ENCODE data around the gene ZNF484. TPM values are rescaled to one million over a fixed set of nuclear protein-coding genes. Genes with fewer than 3 reads are reported as not detected.
"Not testable (repeated sequence)": the region's sequence is repeated elsewhere in the genome, so short reads cannot be mapped to it uniquely, and the experiment has no call there.

Gene ZNF484
- total RNA-seq, 1 donor from 2014 or later = 4.9 TPM

GRCh38 chr9:92864152-92864551 is 13.7 kb downstream of the ZNF484 start:
- Histone ChIP-seq H3K9me3 (replicated peaks) (no peaks in the 10 kb centered on the region), H3K4me1 (no peaks in the 10 kb centered on the region), H3K27ac (replicated peaks) (no peak overlapping the region), H3K4me3 (no peak overlapping the region), H3K36me3 (peaks cover 42% of the 10 kb centered on the region), H3K27me3 (ENCODE audit: low read depth) (no peaks in the 10 kb centered on the region)
- DNase-seq = no peak
- TF ChIP-seq CTCF (IDR thresholded peaks at IDR 0.05; ENCODE audit: borderline replicate concordance) = no peak
- intact Hi-C loops (cut with micrococcal nuclease) = no loop called here

GRCh38 chr9:92860867-92861266 is 17.0 kb downstream of the ZNF484 start:
- Histone ChIP-seq H3K27ac (replicated peaks) (no peak overlapping the region), H3K36me3 (peaks cover 33% of the 10 kb centered on the region), H3K9me3 (replicated peaks) (no peaks in the 10 kb centered on the region), H3K4me3 (no peak overlapping the region), H3K27me3 (ENCODE audit: low read depth) (no peaks in the 10 kb centered on the region), H3K4me1 (no peaks in the 10 kb centered on the region)
- intact Hi-C loops (cut with micrococcal nuclease) = no loop called here
- TF ChIP-seq CTCF (IDR thresholded peaks at IDR 0.05; ENCODE audit: borderline replicate concordance) = no peak
- no peak for DNase-seq

- Histone ChIP-seq H3K36me3 (peaks cover 69% of the 10 kb centered on the region), H3K4me1 (no peaks in the 10 kb centered on the region), H3K9me3 (replicated peaks) (no peaks in the 10 kb centered on the region), H3K4me3 (no peak overlapping the region), H3K27ac (replicated peaks) (no peak overlapping the region), H3K27me3 (ENCODE audit: low read depth) (no peaks in the 10 kb centered on the region)
- DNase-seq = no peak
- no peak for TF ChIP-seq CTCF (IDR thresholded peaks at IDR 0.05; ENCODE audit: borderline replicate concordance)
- intact Hi-C loops (cut with micrococcal nuclease) = loop anchor here (2.0 kb wide), 1 partner anchor 20 kb away; no protein-coding TSS in a partner anchor
These were observed 20.6 kb downstream of the ZNF484 start for GRCh38 chr9:92857236-92857635.

- peaks cover 84% of the 10 kb centered on the region for H3K36me3 ChIP-seq
- no peaks in the 10 kb centered on the region for H3K4me1 ChIP-seq
- H3K27me3 ChIP-seq (ENCODE audit: low read depth) = no peaks in the 10 kb centered on the region
These were observed 24.1 kb downstream of the ZNF484 start for GRCh38 chr9:92853716-92854115.

GRCh38 chr9:92850898-92851297 is 26.9 kb downstream of the ZNF484 start:
- intact Hi-C loops (cut with micrococcal nuclease) = no loop called here
- H3K9me3 ChIP-seq (replicated peaks) = peaks cover 53% of the 10 kb centered on the region
- no peaks in the 10 kb centered on the region for H3K4me1 ChIP-seq
- no peak overlapping the region for H3K27ac ChIP-seq (replicated peaks)
- peaks cover 100% of the 10 kb centered on the region for H3K36me3 ChIP-seq
- no peak overlapping the region for H3K4me3 ChIP-seq
- H3K27me3 ChIP-seq (ENCODE audit: low read depth) = no peaks in the 10 kb centered on the region
- no peak for TF ChIP-seq CTCF (IDR thresholded peaks at IDR 0.05; ENCODE audit: borderline replicate concordance)
- DNase-seq = no peak

More at GRCh38 chr9:92853716-92854115, 24.1 kb downstream of the ZNF484 start:
- no peak overlapping the region for H3K27ac ChIP-seq (replicated peaks)
- intact Hi-C loops (cut with micrococcal nuclease) = no loop called here
- H3K9me3 ChIP-seq (replicated peaks) = peaks cover 24% of the 10 kb centered on the region
- no peak overlapping the region for H3K4me3 ChIP-seq
- no peak for TF ChIP-seq CTCF (IDR thresholded peaks at IDR 0.05; ENCODE audit: borderline replicate concordance)
- DNase-seq = no peak

GRCh38 chr9:92848740-92849139 is 29.1 kb downstream of the ZNF484 start:
- H3K27ac ChIP-seq (replicated peaks); intact Hi-C loops (cut with micrococcal nuclease); H3K27me3 ChIP-seq (ENCODE audit: low read depth); DNase-seq; H3K4me3 ChIP-seq; H3K4me1 ChIP-seq: not testable (repeated sequence)
- H3K36me3 ChIP-seq = peaks cover 100% of the 10 kb centered on the region
- H3K9me3 ChIP-seq (replicated peaks) = peaks cover 74% of the 10 kb centered on the region

Data from left ventricle myocardium inferior (tissue), 1 donor.